Esophagus muscularis mucosa (tissue), 3 donors: ENCODE measurements around the gene OR5K3.
"Not testable (repeated sequence)": the region's sequence is repeated elsewhere in the genome, so short reads cannot be mapped to it uniquely, and the experiment has no call there.

Experiments used
- POLR2A ChIP-seq: fragments of 450-650 bp; IDR thresholded peaks from one replicate; pipeline ENCODE4 v1.6.1; 2017; ENCODE audit warnings: antibody characterized with exemption, moderate library complexity, mild to moderate bottlenecking, low read depth
- POLR2AphosphoS5 ChIP-seq, 2 donors: sonication (generic); formaldehyde crosslinking; IDR thresholded peaks; one replicate each; pipeline ENCODE4 v1.6.1; 2017; ENCODE audit warnings: antibody characterized with exemption in 2 of 2
- TF ChIP-seq, protein P1 (sequence below), 3 experiments: fragments of 200-600 bp in 2 of 3; fragments of 450-650 bp in 1 of 3; sonication (generic) in 2 of 3; IDR thresholded peaks; one replicate each; pipeline ENCODE4 v1.5.1; 2017 to 2019; ENCODE audit warnings: antibody characterized with exemption in 3 of 3, mild to moderate bottlenecking in 2 of 3, moderate library complexity in 1 of 3

- TF ChIP-seq, protein P1, sequence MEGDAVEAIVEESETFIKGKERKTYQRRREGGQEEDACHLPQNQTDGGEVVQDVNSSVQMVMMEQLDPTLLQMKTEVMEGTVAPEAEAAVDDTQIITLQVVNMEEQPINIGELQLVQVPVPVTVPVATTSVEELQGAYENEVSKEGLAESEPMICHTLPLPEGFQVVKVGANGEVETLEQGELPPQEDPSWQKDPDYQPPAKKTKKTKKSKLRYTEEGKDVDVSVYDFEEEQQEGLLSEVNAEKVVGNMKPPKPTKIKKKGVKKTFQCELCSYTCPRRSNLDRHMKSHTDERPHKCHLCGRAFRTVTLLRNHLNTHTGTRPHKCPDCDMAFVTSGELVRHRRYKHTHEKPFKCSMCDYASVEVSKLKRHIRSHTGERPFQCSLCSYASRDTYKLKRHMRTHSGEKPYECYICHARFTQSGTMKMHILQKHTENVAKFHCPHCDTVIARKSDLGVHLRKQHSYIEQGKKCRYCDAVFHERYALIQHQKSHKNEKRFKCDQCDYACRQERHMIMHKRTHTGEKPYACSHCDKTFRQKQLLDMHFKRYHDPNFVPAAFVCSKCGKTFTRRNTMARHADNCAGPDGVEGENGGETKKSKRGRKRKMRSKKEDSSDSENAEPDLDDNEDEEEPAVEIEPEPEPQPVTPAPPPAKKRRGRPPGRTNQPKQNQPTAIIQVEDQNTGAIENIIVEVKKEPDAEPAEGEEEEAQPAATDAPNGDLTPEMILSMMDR (IDR thresholded peaks at IDR 0.05): not testable (repeated sequence)
- TF ChIP-seq POLR2A; POLR2AphosphoS5 (IDR thresholded peaks at IDR 0.05): not testable (repeated sequence)
Observed at GRCh38 chr3:98396482-98396881, 6.0 kb downstream of the OR5K3 start.
